Inferior parietal cortex (tissue), 1 donor: ENCODE results near the gene IQCE.
"Not testable (repeated sequence)": the region's sequence is repeated elsewhere in the genome, so short reads cannot be mapped to it uniquely, and the experiment has no call there.

Experiments used
- DNase-seq: peaks from one replicate; pipeline ENCODE4 v3.0.0-alpha.2; 2016; ENCODE audit errors: extremely low spot score

The IQCE gene

GRCh38 chr7:2520761-2521290 is 38.0 kb upstream of the IQCE start:
- no peak for DNase-seq

- DNase-seq = no peak
Observed at GRCh38 chr7:2521341-2521745, 37.4 kb upstream of the IQCE start.

GRCh38 chr7:2521952-2522591 is 36.7 kb upstream of the IQCE start:
- DNase-seq = no peak

- no peak for DNase-seq
Observed at GRCh38 chr7:2522780-2523433, 35.9 kb upstream of the IQCE start.

GRCh38 chr7:2523461-2523936 is 35.3 kb upstream of the IQCE start:
- no peak for DNase-seq

GRCh38 chr7:2523941-2524807 is 34.6 kb upstream of the IQCE start:
- peak; percentile 87 for DNase-seq

GRCh38 chr7:2524808-2525657 is 33.7 kb upstream of the IQCE start:
- no peak for DNase-seq

GRCh38 chr7:2525658-2526630 is 32.8 kb upstream of the IQCE start:
- no peak for DNase-seq

GRCh38 chr7:2526659-2527504 is 31.9 kb upstream of the IQCE start:
- no peak for DNase-seq

GRCh38 chr7:2527505-2528467 is 31.0 kb upstream of the IQCE start:
- DNase-seq = no peak

GRCh38 chr7:2528481-2529095 is 30.2 kb upstream of the IQCE start:
- no peak for DNase-seq

- no peak for DNase-seq
Observed at GRCh38 chr7:2529161-2530070, 29.4 kb upstream of the IQCE start.

- no peak for DNase-seq
Observed at GRCh38 chr7:2530071-2530987, 28.4 kb upstream of the IQCE start.

- DNase-seq = not testable (repeated sequence)
Observed at GRCh38 chr7:2530994-2531795, 27.6 kb upstream of the IQCE start.

GRCh38 chr7:2531796-2532110 is 27.0 kb upstream of the IQCE start:
- DNase-seq = not testable (repeated sequence)
